HK-2 (cell line): ENCODE measurements around the gene SETBP1.
A peak's percentile ranks its signal among the peaks of the same experiment; 100 is the strongest.
"Not testable (repeated sequence)": the region's sequence is repeated elsewhere in the genome, so short reads cannot be mapped to it uniquely, and the experiment has no call there.

Experiments
- DNase-seq: peaks from one replicate; pipeline ENCODE4 v3.0.0-alpha.2; 2018; ENCODE audit not compliant: unreplicated experiment

The SETBP1 gene

DNA sequence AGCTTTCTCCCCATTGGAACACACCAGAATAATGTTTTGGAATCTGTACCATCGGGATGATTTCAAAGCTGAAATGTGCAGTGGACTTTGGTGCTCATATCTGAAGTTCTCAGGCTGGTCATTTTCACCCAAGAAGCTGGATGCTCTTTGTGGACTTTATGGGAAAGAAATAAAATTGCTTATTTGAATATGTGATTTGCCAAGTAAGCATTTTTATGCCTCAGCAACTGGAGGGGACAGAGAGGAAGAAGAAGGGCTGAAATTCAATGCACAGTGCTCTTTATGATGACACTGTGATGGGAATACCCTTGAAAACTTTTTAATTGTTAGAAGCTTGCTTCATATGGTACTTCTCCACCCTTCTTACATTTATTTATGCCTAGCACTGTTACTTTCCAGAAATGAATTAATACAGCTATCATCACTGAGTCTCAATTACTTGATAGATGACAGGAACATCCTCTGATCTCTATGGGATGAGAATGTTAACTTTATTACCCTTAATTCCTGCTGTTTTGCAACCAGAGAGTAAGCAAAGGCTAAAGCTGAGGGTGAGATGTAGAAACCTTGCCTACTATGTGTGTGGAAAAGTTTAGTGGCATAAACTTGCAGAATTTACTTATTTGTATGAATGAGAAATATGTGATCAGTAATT, 23.6 kb downstream of the SETBP1 start:
- no peak for DNase-seq

DNA sequence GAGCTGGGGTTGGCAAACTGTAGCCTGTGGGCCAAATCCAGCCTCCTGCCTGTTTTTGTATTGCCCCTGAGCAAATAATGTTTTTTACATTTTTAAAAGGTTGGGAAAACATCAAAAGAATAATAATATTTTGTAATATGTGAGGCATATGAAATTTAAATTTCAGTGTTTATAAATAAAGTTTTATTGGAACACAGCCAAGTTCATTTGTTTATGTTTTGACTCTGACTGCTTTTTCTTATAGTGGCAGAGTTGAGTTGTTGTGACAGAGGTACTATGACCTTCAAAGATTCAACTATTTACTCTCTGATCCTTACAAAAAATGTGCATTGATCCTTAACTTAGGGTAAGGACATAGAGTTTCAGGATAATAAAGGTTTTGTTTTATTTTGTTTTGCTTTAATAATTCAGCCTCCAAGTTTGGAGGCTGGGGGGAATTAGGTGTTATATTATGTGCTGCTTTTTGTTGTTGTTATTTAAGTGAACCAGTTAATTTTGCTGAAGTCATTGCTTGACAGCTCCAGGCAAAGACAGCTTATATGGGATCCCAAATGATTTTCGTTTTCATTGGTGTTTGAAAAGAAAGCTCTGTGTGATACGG, 24.5 kb downstream of the SETBP1 start:
- no peak for DNase-seq

DNA sequence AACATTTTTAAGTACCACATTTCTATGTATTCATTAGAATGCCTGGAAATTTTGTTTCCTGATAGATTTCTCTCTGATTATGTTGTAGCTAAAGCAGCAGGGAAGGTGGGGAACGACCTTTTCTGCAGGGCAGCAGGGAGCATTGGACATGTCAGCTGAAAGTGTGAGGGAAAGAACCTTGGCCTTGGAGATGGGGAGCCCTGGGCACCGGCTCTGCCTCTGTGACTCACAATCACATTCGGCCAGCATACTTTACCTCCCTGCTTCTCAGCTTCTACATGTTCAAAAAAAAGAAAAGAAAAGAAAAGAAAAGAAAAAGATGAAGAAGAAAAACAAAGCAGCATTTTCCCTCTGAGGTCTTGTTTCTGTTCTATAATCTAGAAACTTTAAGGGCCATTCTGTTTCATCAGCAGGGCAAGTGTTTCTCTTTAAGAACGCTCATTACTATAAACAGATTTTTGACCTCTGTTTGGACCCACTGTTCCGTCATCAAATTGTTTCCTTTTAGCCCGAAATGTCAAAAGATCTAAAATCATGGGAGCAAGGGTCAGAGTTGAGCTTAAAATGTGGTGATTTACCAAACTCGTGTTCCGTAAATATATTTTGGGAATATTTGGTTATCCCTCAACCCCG, 27.9 kb downstream of the SETBP1 start:
- no peak for DNase-seq

GRCh38 chr18:44709307-44710126, 28.8 kb downstream of the SETBP1 start:
- no peak for DNase-seq

GRCh38 chr18:44710931-44711330, 30.2 kb downstream of the SETBP1 start:
- DNase-seq = no peak

DNA sequence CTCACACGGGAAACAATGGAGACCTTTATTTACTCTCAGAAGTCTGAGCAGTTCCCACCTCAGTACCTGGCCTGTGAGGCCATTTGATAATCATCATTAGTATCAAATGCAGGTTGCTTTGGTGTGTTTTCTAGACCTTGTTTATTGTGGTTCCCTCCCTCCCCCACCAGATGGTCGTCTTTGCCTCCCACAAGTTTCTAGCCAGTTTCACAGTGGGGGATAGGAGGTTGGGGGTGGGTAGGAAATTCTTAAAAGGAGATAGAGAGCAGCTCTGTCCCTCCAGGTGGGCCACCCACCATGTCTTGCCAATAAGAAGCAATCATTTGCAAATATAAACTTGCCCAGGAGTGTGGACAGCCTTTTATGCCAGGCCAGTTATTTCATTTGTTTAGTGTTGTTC, 31.3 kb downstream of the SETBP1 start:
- DNase-seq = no peak

- no peak for DNase-seq
Observed at GRCh38 chr18:44713435-44713834, 32.7 kb downstream of the SETBP1 start.

GRCh38 chr18:44714376-44714775, 33.7 kb downstream of the SETBP1 start:
- no peak for DNase-seq

GRCh38 chr18:44715245-44715644, 34.6 kb downstream of the SETBP1 start:
- peak; percentile 11 for DNase-seq

DNA sequence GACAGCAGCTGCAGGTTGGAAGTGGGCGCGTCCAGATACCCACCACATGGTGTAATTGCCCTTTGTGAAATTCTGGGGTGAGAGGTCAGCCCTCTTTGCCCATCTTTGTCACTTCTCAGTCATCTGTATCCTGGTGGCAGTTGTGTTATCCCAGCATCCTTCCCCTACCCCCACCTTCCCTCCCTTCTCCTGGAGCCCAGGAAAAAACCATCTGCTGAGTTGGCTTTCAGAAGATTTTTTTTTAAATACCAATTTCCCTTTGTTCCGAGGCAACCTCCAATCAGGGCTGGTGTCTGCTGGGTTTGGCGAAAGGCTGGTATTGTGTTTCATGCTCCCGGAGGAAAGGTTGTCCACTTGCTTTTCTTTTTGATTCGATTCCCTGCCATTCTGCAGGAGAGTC, 35.2 kb downstream of the SETBP1 start:
- no peak for DNase-seq

- DNase-seq = no peak
Observed at GRCh38 chr18:44716697-44717163, 36.0 kb downstream of the SETBP1 start.

DNA sequence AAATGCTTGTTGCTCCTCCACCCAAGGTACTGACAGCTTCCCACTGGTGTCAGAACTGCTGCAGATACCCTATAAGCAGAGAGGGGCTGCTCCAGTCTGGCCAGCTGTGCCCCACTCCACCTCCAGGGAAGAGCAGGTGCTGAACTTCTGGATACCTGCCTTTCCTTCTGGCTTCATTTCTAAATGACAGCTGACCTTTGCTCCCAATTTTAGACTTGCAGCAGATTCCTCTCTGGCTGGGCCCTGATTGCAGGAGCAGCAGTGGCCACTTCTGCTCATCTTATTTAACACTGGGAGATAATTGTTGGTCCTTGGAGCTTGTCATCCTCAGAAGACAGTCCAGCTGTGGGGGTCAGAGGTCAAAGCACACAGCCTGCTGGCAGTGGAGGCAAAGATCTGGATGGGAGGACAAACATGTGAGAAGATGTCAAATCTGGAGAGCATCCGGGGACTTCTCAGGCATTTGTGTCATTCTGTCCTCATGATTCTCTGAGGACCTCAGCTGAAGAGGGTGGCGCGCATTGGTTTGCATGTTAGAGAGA, 38.9 kb downstream of the SETBP1 start:
- DNase-seq = no peak

DNA sequence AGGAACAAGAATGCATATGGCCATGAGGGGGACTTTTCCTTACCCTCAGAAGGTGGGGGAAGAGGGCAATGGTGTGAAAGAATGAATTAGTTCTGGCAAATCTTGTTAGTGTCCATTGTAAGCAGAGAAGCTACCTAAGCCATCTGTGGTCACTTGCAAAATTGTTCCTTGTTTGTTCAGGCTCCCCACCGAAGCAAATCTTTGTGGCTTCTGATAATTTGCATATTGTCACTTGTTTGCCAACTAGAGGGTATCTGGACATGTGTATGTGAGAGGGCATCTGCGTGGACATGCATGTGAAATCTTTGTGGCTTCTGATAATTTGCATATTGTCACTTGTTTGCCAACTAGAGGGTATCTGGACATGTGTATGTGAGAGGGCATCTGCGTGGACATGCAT, 41.1 kb downstream of the SETBP1 start:
- not testable (repeated sequence) for DNase-seq

- no peak for DNase-seq
Observed at GRCh38 chr18:44723411-44723810, 42.7 kb downstream of the SETBP1 start.

GRCh38 chr18:44724105-44724778, 43.6 kb downstream of the SETBP1 start:
- no peak for DNase-seq

DNA sequence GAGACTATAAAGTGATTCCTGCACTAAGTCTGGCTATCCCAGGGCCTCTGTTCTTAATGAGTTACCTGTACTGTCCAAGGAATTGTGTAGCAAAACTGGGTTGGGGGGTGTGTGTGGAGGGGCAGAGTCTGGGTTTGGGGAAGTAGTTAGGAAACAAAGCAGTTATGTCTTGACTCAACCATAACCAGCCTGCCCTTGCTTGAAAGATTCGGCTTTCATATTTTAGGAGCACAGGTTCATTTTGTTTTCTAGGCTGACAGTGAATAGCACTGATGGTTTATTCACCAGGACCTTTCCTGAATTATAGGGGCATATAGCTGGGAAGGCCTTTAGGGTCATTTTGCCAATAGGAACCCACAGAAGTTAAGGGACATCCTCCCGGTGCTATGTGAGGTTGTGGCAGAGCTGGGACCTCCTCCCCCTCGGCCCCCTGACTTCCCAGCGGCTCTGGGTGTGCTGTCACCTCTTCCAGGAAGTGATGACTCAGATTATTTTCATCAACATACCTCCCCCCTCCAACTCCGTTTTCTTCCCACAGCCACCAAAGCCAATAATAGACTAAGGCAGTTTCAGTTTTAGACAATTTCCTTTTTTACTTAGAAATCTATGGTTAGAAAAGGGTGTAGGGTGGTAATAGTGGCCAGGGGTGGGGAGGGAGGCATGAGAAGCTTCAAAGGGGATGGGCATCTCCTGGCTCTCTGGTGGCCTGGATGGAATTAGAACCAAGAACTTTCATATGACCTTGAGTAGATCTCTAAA, 44.8 kb downstream of the SETBP1 start:
- DNase-seq = no peak

DNA sequence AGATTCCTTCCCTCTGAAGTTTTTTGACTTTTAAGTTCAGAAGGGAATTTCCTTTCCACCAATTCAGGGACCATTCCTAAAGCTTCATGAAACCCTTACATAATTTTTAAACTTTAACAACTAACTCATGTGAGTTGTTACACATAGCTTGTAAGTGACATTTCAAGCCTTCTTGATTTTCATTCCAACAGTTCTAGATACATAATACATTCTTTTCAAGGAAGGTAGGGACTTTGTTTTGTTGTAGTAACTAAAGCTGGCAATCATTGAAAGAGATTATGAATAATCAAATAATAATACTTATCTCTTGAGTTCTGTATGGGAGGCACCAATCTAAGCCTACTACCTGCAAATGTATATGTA, 45.4 kb downstream of the SETBP1 start:
- DNase-seq = no peak

DNA sequence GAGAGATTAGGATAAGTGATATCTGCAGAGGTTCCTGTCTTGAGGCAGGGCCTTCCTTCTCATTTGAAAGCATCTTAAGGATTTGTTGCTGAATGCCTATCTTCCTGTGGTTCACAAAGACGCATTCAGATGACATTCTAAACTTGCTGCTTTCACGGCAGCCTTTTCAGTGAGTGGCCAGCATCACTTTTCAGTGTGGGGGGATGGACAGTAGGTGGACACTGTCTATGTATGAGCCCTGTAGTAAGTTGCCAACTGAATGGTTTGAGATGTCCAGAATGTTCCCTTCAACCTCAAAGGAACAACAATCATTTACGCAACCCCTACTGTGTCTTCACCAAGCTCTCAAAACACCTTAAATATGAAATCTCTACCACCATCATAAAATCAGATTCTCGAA, 46.6 kb downstream of the SETBP1 start:
- DNase-seq = no peak

DNA sequence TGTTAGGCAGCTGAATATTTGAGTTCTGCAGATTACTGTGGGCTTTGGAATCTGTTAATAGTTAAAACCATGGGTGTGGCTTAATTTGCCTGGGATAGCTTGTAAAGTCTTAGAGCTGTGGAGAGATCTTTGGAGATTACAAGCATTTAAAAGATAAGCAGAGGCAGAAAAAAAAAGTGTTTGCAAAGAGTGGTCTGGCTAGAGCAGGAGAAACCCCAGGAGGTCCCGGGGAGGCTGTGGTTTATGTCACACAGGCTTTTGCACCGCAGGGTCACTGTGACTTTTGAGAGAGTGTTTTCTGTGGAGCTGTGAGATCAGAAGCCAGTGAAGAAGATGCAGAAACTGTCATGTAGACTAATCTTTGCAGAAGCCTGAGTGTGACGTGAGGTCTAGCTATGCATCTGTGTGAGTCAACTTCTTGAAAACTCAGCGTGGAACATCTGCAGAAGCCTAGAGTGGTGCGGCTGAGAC, 49.0 kb downstream of the SETBP1 start:
- no peak for DNase-seq

DNA sequence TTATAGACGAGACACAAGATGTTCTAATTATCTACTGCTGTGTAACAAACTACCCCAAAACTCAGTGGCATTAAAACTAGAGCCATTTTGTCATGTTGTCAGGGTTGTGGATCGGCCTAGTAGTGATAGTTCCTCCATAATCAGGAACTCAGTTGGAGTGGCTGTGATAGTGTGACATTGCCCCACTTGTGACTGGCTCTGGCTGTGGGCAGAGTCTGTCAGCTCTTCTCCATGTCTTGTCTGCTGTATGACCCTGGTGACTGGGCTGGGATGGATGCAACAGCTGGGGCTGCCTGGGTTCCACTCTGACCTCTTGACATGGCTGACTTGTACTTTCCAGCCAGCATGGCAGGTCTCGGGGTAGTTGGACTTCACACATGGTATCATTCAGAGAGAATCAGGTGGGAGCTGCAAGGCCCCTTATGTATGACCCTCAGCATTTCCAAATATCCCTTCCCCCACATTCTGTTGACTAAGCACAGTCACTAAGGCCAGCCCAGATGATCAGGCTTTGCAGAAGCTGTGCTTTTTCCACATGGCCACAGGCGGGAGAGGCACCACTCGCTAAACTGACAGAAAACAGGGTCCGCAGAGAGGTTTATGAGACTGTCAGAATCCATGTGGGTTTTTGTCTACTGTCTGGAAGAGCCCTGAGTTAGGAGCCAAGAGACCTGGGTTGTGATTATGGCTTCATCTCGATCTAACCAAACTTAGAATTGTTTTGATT, 50.3 kb downstream of the SETBP1 start:
- DNase-seq = no peak
